ENCODE results near the gene LZTR1. TPM values are rescaled to one million over a fixed set of nuclear protein-coding genes. Genes with fewer than 3 reads are reported as not detected.
"Not testable (repeated sequence)": the region's sequence is repeated elsewhere in the genome, so short reads cannot be mapped to it uniquely, and the experiment has no call there.

LZTR1 gene
- total RNA-seq, 1 experiment from 2014 or later, result 41.0 TPM

DNA sequence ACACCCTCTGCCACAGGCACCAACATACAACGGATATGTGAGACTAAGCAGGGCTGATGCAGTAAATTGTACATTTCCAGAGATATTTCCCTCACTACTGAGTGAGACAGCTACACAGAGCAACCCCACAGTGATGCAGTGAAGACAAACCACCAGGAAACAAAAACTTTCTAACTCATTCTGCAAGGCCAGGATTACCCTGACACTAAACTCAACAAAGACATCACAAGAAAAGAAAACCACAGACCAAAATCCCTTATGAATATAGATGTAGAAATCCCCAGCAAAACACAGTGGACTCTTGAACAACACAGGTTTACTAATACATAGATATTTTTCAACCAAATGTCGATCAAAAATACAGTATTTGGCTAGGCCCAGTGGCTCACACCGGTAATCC is 51.8 kb downstream of the LZTR1 start:
- CTCF ChIA-PET, result no interaction called here

DNA sequence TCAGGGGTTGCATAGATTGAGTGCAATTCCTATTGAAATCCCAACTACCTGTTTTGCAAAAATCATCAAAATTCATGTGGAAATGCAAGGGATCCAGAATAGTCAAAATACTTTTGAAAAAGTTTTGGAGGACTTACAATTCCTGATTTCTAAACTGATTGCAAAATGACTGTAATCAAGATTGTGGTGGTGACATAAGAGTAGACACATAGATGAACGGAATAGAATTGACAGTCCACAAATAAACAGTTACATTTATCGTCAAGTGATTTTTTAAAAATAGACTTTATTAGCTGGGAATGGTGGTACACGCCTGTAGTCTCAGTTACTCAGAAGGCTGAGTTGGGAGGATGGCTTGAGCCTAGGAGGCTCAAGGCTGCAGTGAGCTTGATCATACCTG is 52.9 kb downstream of the LZTR1 start:
- Histone ChIP-seq H3F3A (ENCODE audit: low read length, unreplicated experiment) (no peaks in the 10 kb centered on the region), H3K4me2 (ENCODE audit: low read length) (no peak overlapping the region), H3K9me3 (ENCODE audit: low read length) (no peaks in the 10 kb centered on the region), H3K79me2 (ENCODE audit: low read length) (no peaks in the 10 kb centered on the region), H3K27ac (ENCODE audit: low read length) (no peak overlapping the region), H3K4me1 (ENCODE audit: insufficient read depth, low read length) (no peaks in the 10 kb centered on the region), H2AFZ (ENCODE audit: low read length) (no peak overlapping the region), H3K27me3 (ENCODE audit: low read length) (no peaks in the 10 kb centered on the region), H3K4me3 (ENCODE audit: low read length) (no peak overlapping the region), H4K20me1 (ENCODE audit: low read length) (no peaks in the 10 kb centered on the region), H3K9ac (ENCODE audit: low read length) (no peak overlapping the region), H3K36me3 (ENCODE audit: low read depth, low read length) (no peaks in the 10 kb centered on the region), H3K9me2 (replicated peaks; ENCODE audit: low read length) (no peaks in the 10 kb centered on the region)
- no TSS peak for BruUV-seq (replicated peaks)
- POLR2A ChIA-PET (ENCODE audit: unreplicated experiment), result no interaction called here
- DNase-seq, result no peak
- ATAC-seq, result no peak
- no peak for TF ChIP-seq EZH2 (IDR thresholded peaks at IDR 0.05; ENCODE audit: low read length, unreplicated experiment)
- TF ChIP-seq, protein P1, sequence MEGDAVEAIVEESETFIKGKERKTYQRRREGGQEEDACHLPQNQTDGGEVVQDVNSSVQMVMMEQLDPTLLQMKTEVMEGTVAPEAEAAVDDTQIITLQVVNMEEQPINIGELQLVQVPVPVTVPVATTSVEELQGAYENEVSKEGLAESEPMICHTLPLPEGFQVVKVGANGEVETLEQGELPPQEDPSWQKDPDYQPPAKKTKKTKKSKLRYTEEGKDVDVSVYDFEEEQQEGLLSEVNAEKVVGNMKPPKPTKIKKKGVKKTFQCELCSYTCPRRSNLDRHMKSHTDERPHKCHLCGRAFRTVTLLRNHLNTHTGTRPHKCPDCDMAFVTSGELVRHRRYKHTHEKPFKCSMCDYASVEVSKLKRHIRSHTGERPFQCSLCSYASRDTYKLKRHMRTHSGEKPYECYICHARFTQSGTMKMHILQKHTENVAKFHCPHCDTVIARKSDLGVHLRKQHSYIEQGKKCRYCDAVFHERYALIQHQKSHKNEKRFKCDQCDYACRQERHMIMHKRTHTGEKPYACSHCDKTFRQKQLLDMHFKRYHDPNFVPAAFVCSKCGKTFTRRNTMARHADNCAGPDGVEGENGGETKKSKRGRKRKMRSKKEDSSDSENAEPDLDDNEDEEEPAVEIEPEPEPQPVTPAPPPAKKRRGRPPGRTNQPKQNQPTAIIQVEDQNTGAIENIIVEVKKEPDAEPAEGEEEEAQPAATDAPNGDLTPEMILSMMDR (conservative IDR thresholded peaks at IDR 0.05; ENCODE audit: low read depth, low read length), result no peak
- intact Hi-C loops (cut with micrococcal nuclease), result no loop called here
- CTCF ChIA-PET, result no interaction called here

More for the DNA sequence above, 51.8 kb downstream of the LZTR1 start:
- DNase-seq, result no peak
- TF ChIP-seq EZH2 (IDR thresholded peaks at IDR 0.05; ENCODE audit: low read length, unreplicated experiment) (no peak), EZH2phosphoT487 (IDR thresholded peaks at IDR 0.05; ENCODE audit: borderline replicate concordance, low read length) (no peak)
- TF ChIP-seq, protein P1 (conservative IDR thresholded peaks at IDR 0.05; ENCODE audit: low read depth, low read length), result no peak
- Histone ChIP-seq H3K4me2 (ENCODE audit: low read length) (no peak overlapping the region), H3K27me3 (ENCODE audit: low read length) (no peaks in the 10 kb centered on the region), H3K4me1 (ENCODE audit: insufficient read depth, low read length) (no peaks in the 10 kb centered on the region), H2AFZ (ENCODE audit: low read length) (no peak overlapping the region), H3K27ac (ENCODE audit: low read length) (no peak overlapping the region), H3K9me2 (replicated peaks; ENCODE audit: low read length) (no peaks in the 10 kb centered on the region), H3K36me3 (ENCODE audit: low read depth, low read length) (no peaks in the 10 kb centered on the region), H3K9ac (ENCODE audit: low read length) (no peak overlapping the region), H3K4me3 (ENCODE audit: low read length) (no peak overlapping the region), H4K20me1 (ENCODE audit: low read length) (no peaks in the 10 kb centered on the region), H3F3A (ENCODE audit: low read length, unreplicated experiment) (no peaks in the 10 kb centered on the region), H3K79me2 (ENCODE audit: low read length) (no peaks in the 10 kb centered on the region), H3K9me3 (ENCODE audit: low read length) (no peaks in the 10 kb centered on the region)
- POLR2A ChIA-PET (ENCODE audit: unreplicated experiment), result no interaction called here
- no TSS peak for BruUV-seq (replicated peaks)
- ATAC-seq, result no peak
- intact Hi-C loops (cut with micrococcal nuclease), result no loop called here

DNA sequence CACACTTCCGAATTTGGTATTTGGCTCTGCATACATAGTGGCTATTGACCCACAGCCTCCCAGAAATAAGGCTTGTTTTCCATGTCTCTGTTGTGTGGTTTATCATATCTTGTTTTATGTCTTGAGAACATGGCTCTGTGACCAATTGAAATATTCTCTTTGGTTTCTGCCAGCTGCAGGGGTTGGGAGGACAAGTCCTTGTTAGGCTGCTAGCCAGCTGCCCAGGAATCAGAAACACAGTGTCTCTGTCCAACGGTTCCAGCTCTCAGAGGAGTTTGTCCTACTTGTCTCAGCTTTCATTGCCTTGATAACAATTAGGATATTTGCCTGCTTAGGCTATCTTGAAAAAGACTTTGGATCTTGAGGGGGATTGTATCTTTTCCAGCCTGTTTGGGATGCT is 56.3 kb downstream of the LZTR1 start:
- no peaks in the 10 kb centered on the region for H3K27me3 ChIP-seq (ENCODE audit: low read length)
- no peaks in the 10 kb centered on the region for H3K79me2 ChIP-seq (ENCODE audit: low read length)
- CTCF ChIA-PET, result no interaction called here
- H4K20me1 ChIP-seq (ENCODE audit: low read length), result no peaks in the 10 kb centered on the region
- H3K9me3 ChIP-seq (ENCODE audit: low read length), result no peaks in the 10 kb centered on the region
- no peak overlapping the region for H3K4me3 ChIP-seq (ENCODE audit: low read length)
- POLR2A ChIA-PET (ENCODE audit: unreplicated experiment), result no interaction called here
- H2AFZ ChIP-seq (ENCODE audit: low read length), result no peak overlapping the region
- no TSS peak for BruUV-seq (replicated peaks)
- no peaks in the 10 kb centered on the region for H3F3A ChIP-seq (ENCODE audit: low read length, unreplicated experiment)
- no peaks in the 10 kb centered on the region for H3K36me3 ChIP-seq (ENCODE audit: low read depth, low read length)
- H3K27ac ChIP-seq (ENCODE audit: low read length), result no peak overlapping the region
- TF ChIP-seq EZH2 (IDR thresholded peaks at IDR 0.05; ENCODE audit: low read length, unreplicated experiment) (no peak), EZH2phosphoT487 (IDR thresholded peaks at IDR 0.05; ENCODE audit: borderline replicate concordance, low read length) (no peak)
- TF ChIP-seq, protein P1 (conservative IDR thresholded peaks at IDR 0.05; ENCODE audit: low read depth, low read length), result no peak
- DNase-seq, result no peak
- no peak overlapping the region for H3K9ac ChIP-seq (ENCODE audit: low read length)
- H3K9me2 ChIP-seq (replicated peaks; ENCODE audit: low read length), result no peaks in the 10 kb centered on the region
- intact Hi-C loops (cut with micrococcal nuclease), result no loop called here
- H3K4me1 ChIP-seq (ENCODE audit: insufficient read depth, low read length), result 0 out of 2 replicates have a peak, but pooled peaks cover 1% of the 10 kb centered on the region
- no peak overlapping the region for H3K4me2 ChIP-seq (ENCODE audit: low read length)
- no peak for ATAC-seq

DNA sequence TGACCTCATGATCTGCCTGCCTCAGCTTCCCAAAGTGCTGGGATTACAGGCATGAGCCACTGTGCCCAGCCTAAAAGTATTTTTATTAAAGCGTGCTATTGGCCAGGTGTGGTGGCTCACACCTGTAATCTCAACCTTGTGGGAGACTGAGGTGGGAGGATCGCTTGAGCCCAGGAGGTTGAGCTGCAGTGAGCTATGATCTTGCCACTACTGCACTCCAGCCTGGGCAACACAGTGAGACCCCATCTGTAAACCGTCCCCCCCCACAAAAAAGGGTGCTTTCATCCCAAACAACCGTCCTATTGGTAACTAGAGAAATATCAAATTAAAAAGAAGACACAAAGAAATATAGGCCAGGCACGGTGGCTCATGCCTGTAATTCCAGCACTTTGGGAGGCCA is 57.1 kb downstream of the LZTR1 start:
- POLR2A ChIA-PET (ENCODE audit: unreplicated experiment), result interaction anchor here (0.6 kb wide), 1 partner anchor 587 kb away, joined by 4 read pairs; no protein-coding TSS in a partner anchor
- H2AFZ ChIP-seq (ENCODE audit: low read length); H3K4me3 ChIP-seq (ENCODE audit: low read length); H3K79me2 ChIP-seq (ENCODE audit: low read length); H3K9me2 ChIP-seq (replicated peaks; ENCODE audit: low read length); H3K36me3 ChIP-seq (ENCODE audit: low read depth, low read length); H4K20me1 ChIP-seq (ENCODE audit: low read length); intact Hi-C loops (cut with micrococcal nuclease); BruUV-seq (replicated peaks); ATAC-seq; H3F3A ChIP-seq (ENCODE audit: low read length, unreplicated experiment); H3K4me2 ChIP-seq (ENCODE audit: low read length); H3K4me1 ChIP-seq (ENCODE audit: insufficient read depth, low read length); H3K9me3 ChIP-seq (ENCODE audit: low read length); DNase-seq; H3K9ac ChIP-seq (ENCODE audit: low read length); CTCF ChIA-PET; H3K27me3 ChIP-seq (ENCODE audit: low read length); H3K27ac ChIP-seq (ENCODE audit: low read length): not testable (repeated sequence)

All from PC-3 (cell line).